ENCODE measurements around the gene LRSAM1. TPM values are rescaled to one million over a fixed set of nuclear protein-coding genes. Genes with fewer than 3 reads are reported as not detected.
"Not testable (repeated sequence)": the region's sequence is repeated elsewhere in the genome, so short reads cannot be mapped to it uniquely, and the experiment has no call there.

The LRSAM1 gene
- total RNA-seq, 1 experiment from 2014 or later = 7.4 TPM

DNA sequence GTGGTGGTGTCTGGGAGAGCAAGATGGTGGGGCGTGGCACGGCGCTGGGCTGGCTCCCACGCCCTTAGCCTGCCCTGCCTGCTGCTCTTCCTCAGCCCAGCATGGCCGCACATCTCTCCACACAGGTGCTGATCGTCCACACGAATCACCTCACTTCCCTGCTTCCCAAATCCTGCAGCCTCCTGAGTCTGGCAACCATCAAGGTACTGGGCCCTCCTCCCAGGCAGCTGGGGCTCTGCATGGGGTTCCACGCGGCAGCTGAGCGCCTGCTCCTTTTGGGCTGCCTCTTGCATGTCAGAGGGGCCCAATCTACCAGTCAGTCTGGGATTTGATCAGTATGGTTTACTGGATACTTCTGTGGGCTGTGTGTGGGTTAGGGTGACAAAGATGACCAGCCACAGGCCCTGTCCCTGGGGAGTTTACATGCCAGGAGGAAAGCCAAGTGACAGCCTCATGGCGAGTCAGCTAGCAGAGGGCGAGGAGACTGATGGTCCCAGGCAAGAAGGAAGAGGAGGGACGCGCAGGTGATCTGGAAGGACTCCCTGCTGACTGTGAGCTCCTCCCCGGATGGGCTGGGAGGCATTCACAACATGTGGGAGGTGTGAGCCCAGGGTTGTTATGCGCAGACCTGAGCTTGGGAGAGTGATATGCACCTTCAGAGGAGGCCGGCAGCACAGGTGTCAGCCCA lies 6.0 kb downstream of the LRSAM1 start:
- DNase-seq (ENCODE audit: low read depth) = no peak

GRCh38 chr9:127458921-127459320 lies 7.6 kb downstream of the LRSAM1 start:
- DNase-seq (ENCODE audit: low read depth) = no peak

GRCh38 chr9:127463382-127463781 lies 12.1 kb downstream of the LRSAM1 start:
- no peak for DNase-seq (ENCODE audit: low read depth)

- no peak for DNase-seq (ENCODE audit: low read depth)
Measured at GRCh38 chr9:127463911-127464310, 12.6 kb downstream of the LRSAM1 start.

DNA sequence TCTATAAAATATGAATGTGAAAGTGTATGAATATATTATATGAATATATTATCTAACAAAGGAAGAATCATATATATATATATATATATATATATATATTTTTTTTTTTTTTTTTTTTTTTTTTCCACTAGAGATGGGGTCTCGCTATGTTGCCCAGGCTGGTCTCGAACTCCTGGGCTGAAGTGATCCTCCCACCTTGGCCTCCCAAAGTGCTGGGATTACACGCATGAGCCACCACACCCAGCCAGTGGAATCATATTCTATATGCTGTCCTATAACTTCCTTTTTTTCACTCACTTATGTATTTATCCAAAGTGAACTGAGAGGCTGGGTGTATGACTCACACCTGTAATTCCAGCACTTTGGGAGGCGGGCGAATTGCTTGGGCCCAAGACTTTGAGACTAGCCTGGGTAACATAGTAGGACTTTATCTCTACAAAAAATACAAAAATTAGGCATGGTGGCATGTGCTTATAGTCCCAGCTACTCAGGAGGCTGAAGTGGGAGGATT lies 15.2 kb downstream of the LRSAM1 start:
- DNase-seq (ENCODE audit: low read depth) = not testable (repeated sequence)

DNA sequence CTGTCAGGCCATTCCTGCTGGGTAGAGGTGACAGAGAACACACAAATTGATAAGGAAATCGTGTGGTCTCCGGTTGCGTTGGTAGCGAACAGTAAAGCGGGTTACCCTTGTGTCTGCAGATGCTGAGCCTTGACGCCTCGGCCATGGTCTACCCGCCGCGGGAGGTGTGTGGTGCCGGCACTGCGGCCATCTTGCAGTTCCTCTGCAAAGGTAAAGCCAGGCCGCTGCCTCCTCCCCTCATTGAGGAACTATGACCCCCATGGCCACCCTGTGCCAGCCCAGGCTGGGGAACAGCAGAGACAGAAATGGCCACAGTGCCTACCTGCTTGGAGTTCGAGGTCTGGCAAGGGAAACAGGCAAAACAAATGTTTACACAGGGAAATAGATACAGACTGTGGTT lies 16.3 kb downstream of the LRSAM1 start:
- no peak for DNase-seq (ENCODE audit: low read depth)

- DNase-seq (ENCODE audit: low read depth) = no peak
Measured at GRCh38 chr9:127470662-127471061, 19.4 kb downstream of the LRSAM1 start.

DNA sequence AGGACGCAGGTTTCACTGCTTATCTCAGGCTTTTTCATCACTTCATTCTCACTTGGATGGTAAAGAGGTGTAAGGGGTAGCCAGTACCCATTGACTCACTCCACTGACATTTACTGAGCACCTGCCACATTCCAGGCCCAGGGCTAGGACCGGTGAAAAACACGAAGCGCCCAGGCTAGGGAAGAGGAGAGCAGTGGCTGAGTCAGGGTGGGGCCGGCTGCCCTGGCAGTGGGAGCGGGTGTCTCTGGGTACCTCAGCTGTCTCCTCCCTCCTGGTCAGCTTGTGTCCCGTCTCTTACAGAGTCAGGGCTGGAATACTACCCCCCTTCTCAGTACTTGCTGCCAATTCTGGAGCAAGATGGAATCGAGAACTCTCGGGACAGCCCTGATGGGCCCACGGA lies 22.2 kb downstream of the LRSAM1 start:
- no peak for DNase-seq (ENCODE audit: low read depth)

GRCh38 chr9:127473932-127474331 lies 22.6 kb downstream of the LRSAM1 start:
- no peak for DNase-seq (ENCODE audit: low read depth)

GRCh38 chr9:127474592-127474991 lies 23.3 kb downstream of the LRSAM1 start:
- DNase-seq (ENCODE audit: low read depth) = no peak

DNA sequence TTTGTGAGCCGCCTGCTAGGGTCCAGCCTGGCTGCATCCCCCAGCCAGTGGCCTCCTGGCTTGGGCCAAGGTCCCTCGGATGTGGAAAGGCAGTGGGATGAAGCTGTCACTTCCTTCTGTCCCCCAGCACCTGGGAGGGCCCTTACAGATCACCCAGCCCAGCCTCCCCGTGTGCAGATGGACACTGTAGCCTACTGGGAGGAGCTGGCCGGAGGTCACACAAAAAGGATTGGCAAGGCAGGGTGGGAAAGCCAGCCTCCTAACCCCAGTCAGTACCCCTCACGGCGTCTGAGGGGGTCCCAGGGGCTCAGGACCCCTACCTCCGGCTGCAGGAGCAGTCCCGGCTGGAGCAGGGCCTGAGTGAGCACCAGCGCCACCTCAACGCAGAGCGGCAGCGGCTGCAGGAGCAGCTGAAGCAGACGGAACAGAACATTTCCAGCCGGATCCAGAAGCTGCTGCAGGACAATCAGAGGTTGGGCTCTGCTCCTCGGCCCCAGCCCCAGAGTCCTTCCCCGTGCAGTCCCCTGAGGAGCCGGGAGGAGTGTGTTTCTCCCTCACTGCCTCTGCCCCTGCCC lies 28.3 kb downstream of the LRSAM1 start:
- no peak for DNase-seq (ENCODE audit: low read depth)

GRCh38 chr9:127482662-127483061 lies 31.4 kb downstream of the LRSAM1 start:
- no peak for DNase-seq (ENCODE audit: low read depth)

GRCh38 chr9:127485995-127486394 lies 34.7 kb downstream of the LRSAM1 start:
- no peak for DNase-seq (ENCODE audit: low read depth)

GRCh38 chr9:127488946-127489345 lies 37.6 kb downstream of the LRSAM1 start:
- DNase-seq (ENCODE audit: low read depth) = no peak

GRCh38 chr9:127489471-127490115 lies 38.3 kb downstream of the LRSAM1 start:
- DNase-seq (ENCODE audit: low read depth) = no peak

- no peak for DNase-seq (ENCODE audit: low read depth)
Measured at GRCh38 chr9:127490535-127491230, 39.4 kb downstream of the LRSAM1 start.

DNA sequence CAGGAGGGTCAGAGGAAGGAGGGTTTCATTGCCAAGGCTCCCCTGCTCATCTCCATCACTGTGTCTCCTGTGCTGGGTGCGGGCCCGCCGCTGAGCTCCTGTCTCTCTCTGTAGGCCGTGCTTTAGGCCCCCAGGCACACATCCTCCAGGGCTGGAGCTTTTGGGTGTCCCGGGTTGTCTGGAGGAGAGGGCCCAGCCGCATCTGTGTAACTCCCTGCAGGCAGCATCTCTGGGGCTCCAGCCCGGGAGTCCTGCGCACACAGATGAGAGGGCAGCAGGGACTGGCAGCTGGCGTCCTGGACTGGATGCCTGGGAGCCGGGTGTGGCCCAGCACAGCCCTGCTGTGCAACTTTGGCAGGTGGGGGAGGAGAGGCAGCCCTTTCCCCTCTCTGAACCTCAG lies 40.2 kb downstream of the LRSAM1 start:
- no peak for DNase-seq (ENCODE audit: low read depth)

DNA sequence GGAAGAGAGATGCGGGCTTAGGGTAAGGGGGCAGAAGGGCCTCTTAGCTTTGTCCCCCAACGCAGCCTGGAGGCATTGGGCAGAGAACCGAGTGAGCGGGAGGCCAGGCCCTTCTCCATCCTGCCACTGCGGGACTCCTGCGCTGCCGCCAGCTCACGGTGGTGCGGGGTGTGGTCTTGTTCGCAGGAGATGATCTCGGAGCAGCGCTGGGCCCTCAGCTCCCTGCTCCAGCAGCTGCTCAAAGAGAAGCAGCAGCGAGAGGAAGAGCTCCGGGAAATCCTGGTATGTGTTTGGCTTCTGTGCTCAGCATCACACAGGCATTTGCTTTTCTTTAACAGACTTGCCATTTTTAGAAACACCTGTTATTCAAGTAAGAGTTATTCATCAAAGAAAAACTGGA lies 41.3 kb downstream of the LRSAM1 start:
- DNase-seq (ENCODE audit: low read depth) = peak; percentile 71

DNA sequence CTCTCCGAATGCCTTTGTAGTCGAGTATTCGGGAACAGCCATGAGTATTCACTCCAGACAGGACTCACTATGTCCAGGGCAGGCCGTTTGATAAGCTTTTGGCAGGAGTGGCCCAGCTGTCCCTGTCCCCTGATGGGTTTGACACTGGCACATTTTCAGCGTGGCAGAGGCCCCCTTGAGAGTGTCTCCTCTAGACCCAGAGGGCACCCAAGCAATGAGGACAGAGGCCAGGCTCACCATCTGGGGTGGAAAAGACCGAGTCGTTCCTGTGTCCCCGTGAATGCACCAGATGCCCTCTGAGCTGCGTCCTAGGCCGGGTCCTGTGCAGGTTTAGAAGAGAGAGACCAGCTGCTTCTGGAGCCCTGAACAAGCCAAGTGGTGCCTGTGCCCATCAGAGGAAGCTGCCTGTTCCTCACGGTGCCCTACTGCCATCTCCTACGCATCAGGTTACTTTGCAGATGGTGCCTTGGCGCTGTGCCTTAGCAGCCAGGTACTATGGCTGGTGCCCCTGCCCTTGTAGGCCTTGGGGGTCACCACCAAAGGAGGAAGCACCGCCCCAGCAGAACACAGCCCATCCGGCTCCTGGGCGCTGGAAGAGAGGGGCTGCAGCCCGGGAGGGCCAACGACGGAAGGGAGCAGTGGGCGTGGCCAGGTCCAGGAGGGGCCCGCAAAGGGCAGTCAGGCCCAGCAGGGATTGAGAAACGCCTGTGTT lies 42.4 kb downstream of the LRSAM1 start:
- no peak for DNase-seq (ENCODE audit: low read depth)

DNA sequence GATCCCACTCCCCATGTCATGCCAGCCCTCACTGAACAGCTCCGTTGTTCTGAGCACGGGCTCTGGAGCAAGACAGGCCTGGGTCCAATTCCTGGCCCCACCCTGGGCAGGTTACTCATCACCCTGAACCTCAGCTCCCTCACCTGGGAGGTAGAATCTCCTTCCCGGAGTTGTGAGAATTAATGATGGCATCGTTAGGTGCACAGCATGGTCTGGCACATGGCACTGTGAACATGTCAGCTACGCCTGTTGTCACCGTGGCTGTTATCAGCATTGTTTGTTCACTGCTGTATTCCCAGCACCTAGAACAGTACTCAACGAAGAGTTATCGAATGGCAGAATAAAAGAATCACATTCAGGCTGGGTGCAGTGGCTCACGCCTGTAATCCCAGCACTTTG lies 43.0 kb downstream of the LRSAM1 start:
- no peak for DNase-seq (ENCODE audit: low read depth)

DNA sequence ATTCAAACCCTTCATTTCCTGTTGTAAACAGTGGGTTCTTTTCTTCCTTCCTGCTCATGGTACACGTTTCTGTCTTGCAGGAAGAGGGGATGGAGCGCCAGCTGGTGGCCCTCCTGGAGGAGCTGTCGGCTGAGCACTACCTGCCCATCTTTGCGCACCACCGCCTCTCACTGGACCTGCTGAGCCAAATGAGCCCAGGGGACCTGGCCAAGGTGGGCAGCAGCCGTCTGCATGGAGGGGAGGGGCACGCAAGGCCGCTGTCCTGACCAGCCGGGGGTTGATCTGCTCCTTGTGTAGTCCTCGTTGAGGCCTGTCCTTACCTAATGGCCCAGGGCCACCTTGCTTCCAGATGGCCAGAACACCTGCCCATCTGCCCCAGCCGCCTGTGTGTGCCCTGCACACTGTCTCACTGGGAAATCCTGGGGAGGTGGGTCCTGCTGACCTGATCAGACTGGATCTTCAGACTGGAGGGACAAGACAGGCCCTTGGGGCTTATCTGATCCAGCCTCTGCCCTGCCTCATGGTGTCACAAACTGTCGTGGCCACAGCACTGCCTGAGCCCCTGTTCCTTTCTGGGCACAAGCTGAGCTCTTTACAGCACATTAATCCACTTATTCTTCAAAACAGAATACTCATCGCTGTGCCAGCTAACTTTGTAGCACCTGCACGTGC lies 44.7 kb downstream of the LRSAM1 start:
- no peak for DNase-seq (ENCODE audit: low read depth)
